NCI-H2196 (cell line): ENCODE results near the gene ABCA6.
"Not testable (repeated sequence)": the region's sequence is repeated elsewhere in the genome, so short reads cannot be mapped to it uniquely, and the experiment has no call there.

Source experiments
- DNase-seq: peaks from one replicate; lab custom pipeline; 2025; ENCODE audit not compliant: unreplicated experiment; lab: John Stamatoyannopoulos, UW

Gene ABCA6

GRCh38 chr17:69073392-69073791, 68.3 kb downstream of the ABCA6 start:
- not testable (repeated sequence) for DNase-seq

- DNase-seq = not testable (repeated sequence)
These were observed 68.9 kb downstream of the ABCA6 start for GRCh38 chr17:69072803-69073256.

- DNase-seq = not testable (repeated sequence)
These were observed 70.5 kb downstream of the ABCA6 start for GRCh38 chr17:69071233-69071586.

- not testable (repeated sequence) for DNase-seq
These were observed 71.1 kb downstream of the ABCA6 start for GRCh38 chr17:69070378-69071232.

- DNase-seq = no peak
These were observed 72.4 kb downstream of the ABCA6 start for GRCh38 chr17:69069226-69069750.

- DNase-seq = no peak
These were observed 74.2 kb downstream of the ABCA6 start for GRCh38 chr17:69067274-69068047.

GRCh38 chr17:69066482-69066881, 75.2 kb downstream of the ABCA6 start:
- no peak for DNase-seq

GRCh38 chr17:69065113-69065512, 76.6 kb downstream of the ABCA6 start:
- no peak for DNase-seq

GRCh38 chr17:69064476-69064875, 77.2 kb downstream of the ABCA6 start:
- DNase-seq = no peak

GRCh38 chr17:69064001-69064400, 77.7 kb downstream of the ABCA6 start:
- no peak for DNase-seq

GRCh38 chr17:69062860-69063581, 78.7 kb downstream of the ABCA6 start:
- DNase-seq = no peak

- DNase-seq = no peak
These were observed 79.8 kb downstream of the ABCA6 start for GRCh38 chr17:69061721-69062556.

GRCh38 chr17:69060822-69061221, 80.9 kb downstream of the ABCA6 start, which contains the start of gene ABCA9:
ABCA9 (minus strand) TSS chr17:69060927; CDS start chr17:69051126, 9,801 bp downstream.
- no peak for DNase-seq

GRCh38 chr17:69059458-69060175, 82.1 kb downstream of the ABCA6 start:
- DNase-seq = no peak

- no peak for DNase-seq
These were observed 83.5 kb downstream of the ABCA6 start for GRCh38 chr17:69058165-69058564.

- no peak for DNase-seq
These were observed 84.4 kb downstream of the ABCA6 start for GRCh38 chr17:69057280-69057679.

- no peak for DNase-seq
These were observed 85.4 kb downstream of the ABCA6 start for GRCh38 chr17:69056179-69056823.

- DNase-seq = no peak
These were observed 86.4 kb downstream of the ABCA6 start for GRCh38 chr17:69055334-69055733.
